Dendritic cell treated with granulocyte-macrophage colony-stimulating factor and Interleukin-4, amounts not matched to agents 40 ng/mL and 50 ng/mL, for 4 days (primary cell): Measurements from ENCODE around the gene JMJD4.
A peak's percentile ranks its signal among the peaks of the same experiment; 100 is the strongest.
"Not testable (repeated sequence)": the region's sequence is repeated elsewhere in the genome, so short reads cannot be mapped to it uniquely, and the experiment has no call there.

Experiments
- H3K27ac Mint-ChIP-seq: one replicate; pipeline ENCODE4 v1.8.0; 2022; ENCODE audit warnings: mild to moderate bottlenecking, mixed read lengths
- H3K27me3 Mint-ChIP-seq: one replicate; pipeline ENCODE4 v1.8.0; 2022; ENCODE audit warnings: mild to moderate bottlenecking, mixed read lengths
- H3K36me3 Mint-ChIP-seq: one replicate; pipeline ENCODE4 v1.8.0; 2022; ENCODE audit warnings: low read depth, mixed read lengths
- H3K4me1 Mint-ChIP-seq: one replicate; pipeline ENCODE4 v1.8.0; 2022; ENCODE audit warnings: low read depth, mixed read lengths
- H3K4me3 Mint-ChIP-seq: one replicate; pipeline ENCODE4 v1.8.0; 2022; ENCODE audit warnings: mild to moderate bottlenecking, moderate library complexity, mixed read lengths
- H3K9me3 Mint-ChIP-seq: one replicate; pipeline ENCODE4 v1.8.0; 2022; ENCODE audit warnings: mixed read lengths
- intact Hi-C: fragments of 100-400 bp; cut with micrococcal nuclease; formaldehyde crosslinking; loops from one replicate; pipeline ENCODE4 v1.15.0; 2022

The JMJD4 gene

DNA sequence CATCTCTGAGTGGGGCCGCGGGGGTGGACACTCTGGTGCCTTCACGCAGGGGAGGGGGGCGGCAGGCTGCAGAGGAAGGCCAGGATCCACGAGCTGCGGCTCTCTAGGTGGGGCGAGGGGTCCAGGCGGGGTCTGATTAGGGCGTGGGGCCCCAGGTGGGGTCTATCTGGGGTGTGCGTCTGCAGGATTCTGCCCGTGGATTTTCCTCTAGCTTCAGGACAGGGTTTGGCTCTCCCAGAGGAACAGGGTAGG is 6.3 kb downstream of the JMJD4 start:
- intact Hi-C loops: no loop called here
- peak overlapping the region; percentile 76 for H3K4me3 Mint-ChIP-seq

DNA sequence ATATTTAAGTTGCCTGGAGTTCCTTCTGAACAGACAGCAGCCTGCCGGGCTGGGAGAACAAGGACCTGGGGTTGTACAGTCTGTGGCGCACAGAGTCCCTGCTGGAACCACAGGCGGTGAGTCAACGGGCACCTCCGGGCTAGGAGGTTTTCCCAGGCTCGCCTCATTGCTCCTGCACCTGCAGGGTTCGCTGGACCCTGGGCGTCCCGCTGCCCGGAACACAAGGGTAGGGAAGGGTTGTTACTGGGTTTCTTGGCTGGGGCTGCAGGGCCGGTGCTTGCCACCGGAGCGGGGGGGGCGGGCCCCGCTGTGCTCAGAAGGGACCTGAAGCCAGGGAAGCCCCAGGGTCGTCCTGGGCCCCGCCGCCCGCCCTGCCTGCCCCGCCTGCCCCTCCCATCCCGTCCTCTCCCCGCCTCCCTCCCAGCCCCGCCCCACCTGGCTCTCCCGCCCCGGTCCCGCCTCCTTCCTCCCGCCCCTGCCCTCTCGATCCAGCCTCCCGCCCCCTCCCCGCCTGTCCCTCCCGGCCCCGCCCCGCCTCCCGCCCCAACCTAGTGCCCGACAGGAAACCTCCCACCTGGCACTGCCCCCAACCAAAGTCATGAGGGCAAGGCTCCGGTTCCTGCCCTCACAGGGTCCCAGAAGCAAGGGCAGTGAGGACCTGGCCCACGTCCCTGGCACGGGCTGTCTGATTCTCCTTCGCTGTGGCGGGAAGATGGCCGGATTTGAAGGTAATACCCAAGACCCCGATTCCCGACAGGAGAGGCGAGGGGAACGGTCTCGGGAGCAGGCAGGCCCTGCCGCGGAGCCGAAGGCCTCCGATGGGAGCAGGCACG is 6.8 kb downstream of the JMJD4 start:
- Mint-ChIP-seq H3K27me3 (peaks cover 38% of the 10 kb centered on the region), H3K27ac (peak overlapping the region; percentile 10), H3K4me1 (peaks cover 32% of the 10 kb centered on the region), H3K9me3 (peaks cover 13% of the 10 kb centered on the region), H3K4me3 (peak overlapping the region; percentile 76), H3K36me3 (peaks cover 24% of the 10 kb centered on the region)
- intact Hi-C loops: no loop called here

More for the DNA sequence above, 6.3 kb downstream of the JMJD4 start:
- Mint-ChIP-seq H3K27ac (peak overlapping the region; percentile 10), H3K36me3 (peaks cover 30% of the 10 kb centered on the region), H3K27me3 (peaks cover 38% of the 10 kb centered on the region), H3K9me3 (peaks cover 8% of the 10 kb centered on the region), H3K4me1 (peaks cover 35% of the 10 kb centered on the region)

DNA sequence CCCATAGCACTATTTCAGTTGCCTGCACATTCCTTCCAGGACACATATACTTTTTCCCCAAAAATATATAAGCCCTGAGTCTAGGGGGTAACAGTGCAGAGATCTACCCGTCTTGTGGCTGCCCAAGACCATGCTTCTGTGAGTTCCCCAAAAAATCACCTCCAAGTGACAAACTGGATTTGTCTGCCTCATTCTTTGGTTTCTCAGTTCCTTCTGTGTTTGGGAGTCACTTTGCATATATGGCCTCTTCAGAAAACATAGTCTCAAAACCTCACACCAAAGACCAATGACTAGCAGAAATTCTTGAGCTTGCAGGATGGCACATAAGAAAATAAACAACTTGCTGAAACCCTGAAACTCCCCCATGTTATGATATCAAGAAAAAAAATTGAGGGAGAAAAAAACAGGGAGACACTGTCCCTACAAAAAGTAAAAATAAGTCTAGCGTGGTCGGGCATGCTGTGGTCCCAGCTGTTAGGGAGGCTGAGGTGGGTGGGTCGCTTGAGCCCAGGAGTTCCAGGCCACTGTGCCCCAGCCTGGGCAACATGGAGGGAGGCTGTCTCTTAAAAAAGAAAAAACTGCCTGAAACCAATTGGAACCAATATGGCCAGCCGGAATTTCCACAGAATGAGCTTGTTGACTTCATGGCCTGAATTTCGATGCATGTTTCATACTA is 8.0 kb downstream of the JMJD4 start:
- peaks cover 38% of the 10 kb centered on the region for H3K27me3 Mint-ChIP-seq
- H3K9me3 Mint-ChIP-seq: peaks cover 25% of the 10 kb centered on the region
- peaks cover 32% of the 10 kb centered on the region for H3K4me1 Mint-ChIP-seq
- H3K4me3 Mint-ChIP-seq: no peak overlapping the region
- H3K27ac Mint-ChIP-seq: no peak overlapping the region
- peaks cover 12% of the 10 kb centered on the region for H3K36me3 Mint-ChIP-seq
- intact Hi-C loops: no loop called here

DNA sequence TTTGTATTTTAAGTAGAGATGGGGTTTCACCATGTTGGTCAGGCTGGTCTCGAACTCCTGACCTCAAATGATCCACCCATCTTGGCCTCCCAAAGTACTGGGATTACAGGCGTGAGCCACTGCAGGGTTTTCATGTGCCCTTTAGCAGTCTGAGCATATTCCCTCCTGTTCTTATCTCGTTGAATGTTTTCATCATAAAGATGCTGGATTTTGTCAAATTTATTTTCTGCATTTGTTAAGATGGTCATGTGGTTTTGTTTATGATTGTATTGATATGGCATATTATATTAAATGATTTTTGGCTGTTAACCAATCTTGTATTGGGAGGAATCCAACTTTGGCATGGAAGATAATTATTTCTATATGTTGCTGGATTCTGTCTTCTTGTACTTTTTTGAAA is 8.8 kb downstream of the JMJD4 start:
- Mint-ChIP-seq H3K27me3 (peaks cover 38% of the 10 kb centered on the region), H3K4me1 (peaks cover 32% of the 10 kb centered on the region), H3K36me3 (peaks cover 5% of the 10 kb centered on the region), H3K9me3 (peaks cover 32% of the 10 kb centered on the region), H3K4me3 (no peak overlapping the region), H3K27ac (no peak overlapping the region)
- intact Hi-C loops: no loop called here

DNA sequence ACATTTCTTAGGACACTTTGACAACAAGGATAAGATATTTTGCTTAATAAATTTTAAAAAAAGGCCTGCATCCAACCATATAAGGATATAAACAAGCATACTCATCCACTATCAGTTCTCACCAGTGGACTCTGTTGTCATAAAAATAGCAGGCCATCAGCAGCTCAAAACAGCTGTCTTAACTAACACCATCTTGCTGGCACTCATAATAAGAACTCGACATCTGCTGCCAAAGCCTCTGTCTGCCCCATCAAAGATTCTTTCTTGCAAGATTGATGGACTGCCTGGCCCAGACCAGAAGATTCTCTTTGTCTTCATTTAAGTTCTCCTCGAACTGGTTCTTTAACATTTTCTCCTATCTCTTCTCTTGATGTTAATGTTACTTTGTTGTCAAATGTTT is 10.1 kb downstream of the JMJD4 start:
- Mint-ChIP-seq H3K4me1 (peaks cover 28% of the 10 kb centered on the region), H3K36me3 (no peaks in the 10 kb centered on the region), H3K27ac (no peak overlapping the region), H3K4me3 (no peak overlapping the region), H3K27me3 (peaks cover 38% of the 10 kb centered on the region), H3K9me3 (peaks cover 45% of the 10 kb centered on the region)
- intact Hi-C loops: no loop called here

DNA sequence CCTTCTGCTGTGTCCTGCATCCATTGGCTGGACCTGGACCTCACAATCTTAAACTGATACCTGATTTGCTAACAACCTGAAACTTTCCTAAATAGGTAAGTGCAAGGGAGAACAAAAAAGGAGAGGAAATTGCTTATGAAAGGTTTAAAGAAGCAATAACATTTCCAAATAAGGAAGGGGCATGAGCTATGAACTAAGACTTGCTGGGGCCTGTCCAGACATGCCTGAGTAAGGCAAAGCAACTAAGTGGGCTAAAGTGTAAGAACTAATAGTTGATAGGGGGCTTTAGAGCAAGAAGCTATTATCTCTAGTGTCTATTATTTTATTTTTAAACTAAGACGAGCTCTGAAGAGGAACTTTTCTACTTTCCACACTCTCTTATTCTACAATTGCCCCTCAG is 11.6 kb downstream of the JMJD4 start:
- H3K4me3 Mint-ChIP-seq: no peak overlapping the region
- peaks cover 59% of the 10 kb centered on the region for H3K9me3 Mint-ChIP-seq
- intact Hi-C loops: no loop called here
- peaks cover 18% of the 10 kb centered on the region for H3K4me1 Mint-ChIP-seq
- H3K36me3 Mint-ChIP-seq: no peaks in the 10 kb centered on the region
- H3K27me3 Mint-ChIP-seq: peaks cover 25% of the 10 kb centered on the region
- no peak overlapping the region for H3K27ac Mint-ChIP-seq

DNA sequence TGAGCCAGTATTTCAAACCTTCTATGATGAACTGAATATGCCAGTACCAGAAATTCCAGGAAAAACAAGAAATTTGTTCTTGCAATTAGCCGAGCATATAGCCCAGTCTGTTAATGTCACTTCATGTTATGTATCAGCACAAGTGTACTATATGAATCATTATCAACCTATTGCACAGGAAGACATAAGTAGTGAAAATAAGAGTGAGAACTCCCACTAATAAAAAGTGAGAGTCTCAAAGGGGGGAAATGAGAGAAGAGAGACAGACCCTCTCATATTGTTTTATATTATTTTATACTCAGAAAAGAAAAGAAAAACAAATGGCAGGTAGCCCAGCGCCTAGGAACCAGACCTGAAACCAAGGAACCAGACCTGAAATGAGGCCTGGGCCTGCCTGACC is 16.2 kb downstream of the JMJD4 start:
- Mint-ChIP-seq H3K4me1 (no peaks in the 10 kb centered on the region), H3K36me3 (no peaks in the 10 kb centered on the region), H3K4me3 (no peak overlapping the region), H3K27me3 (no peaks in the 10 kb centered on the region), H3K27ac (no peak overlapping the region), H3K9me3 (peaks cover 84% of the 10 kb centered on the region)
- intact Hi-C loops: no loop called here

DNA sequence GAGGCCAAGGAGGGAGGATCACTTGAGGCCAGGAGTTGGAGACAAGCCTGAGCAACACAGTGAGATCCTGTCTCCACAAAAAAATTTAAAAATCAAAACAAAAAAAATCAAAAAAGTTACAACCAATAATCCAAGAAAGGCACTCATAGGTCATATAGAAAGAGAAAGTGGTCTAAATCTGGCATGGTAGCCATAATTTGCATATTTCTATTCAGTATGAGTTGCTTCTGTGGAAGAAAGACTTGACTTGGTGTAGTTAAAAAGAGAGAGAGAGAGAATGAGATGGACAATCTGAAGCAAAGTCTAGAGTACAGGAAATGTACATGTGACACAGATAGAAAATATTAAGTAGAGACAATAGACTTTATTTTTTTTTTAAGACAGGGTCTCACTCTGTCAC is 22.5 kb downstream of the JMJD4 start:
- peaks cover 81% of the 10 kb centered on the region for H3K9me3 Mint-ChIP-seq
- H3K4me3 Mint-ChIP-seq: no peak overlapping the region
- H3K27ac Mint-ChIP-seq: no peak overlapping the region
- H3K27me3 Mint-ChIP-seq: no peaks in the 10 kb centered on the region
- H3K36me3 Mint-ChIP-seq: no peaks in the 10 kb centered on the region
- intact Hi-C loops: no loop called here
- no peaks in the 10 kb centered on the region for H3K4me1 Mint-ChIP-seq

DNA sequence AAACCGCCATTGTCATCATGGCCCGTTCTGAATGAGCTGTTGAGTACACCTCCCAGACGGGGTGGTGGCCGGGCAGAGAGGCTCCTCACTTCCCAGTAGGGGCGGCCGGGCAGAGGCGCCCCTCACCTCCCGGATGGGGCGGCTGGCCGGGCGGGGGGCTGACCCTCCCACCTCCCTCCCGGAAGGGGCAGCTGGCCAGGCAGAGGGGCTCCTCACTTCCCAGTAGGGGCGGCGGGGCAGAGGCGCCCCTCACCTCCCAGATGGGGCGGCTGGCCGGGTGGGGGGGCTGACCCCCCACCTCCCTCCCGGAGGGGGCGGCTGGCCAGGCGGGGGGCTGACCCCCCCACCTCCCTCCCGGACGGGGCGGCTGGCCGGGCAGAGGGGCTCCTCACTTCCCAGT is 24.6 kb downstream of the JMJD4 start:
- H3K36me3 Mint-ChIP-seq, H3K4me3 Mint-ChIP-seq, intact Hi-C loops, H3K4me1 Mint-ChIP-seq, H3K27me3 Mint-ChIP-seq, H3K27ac Mint-ChIP-seq: not testable (repeated sequence)
- peaks cover 83% of the 10 kb centered on the region for H3K9me3 Mint-ChIP-seq

DNA sequence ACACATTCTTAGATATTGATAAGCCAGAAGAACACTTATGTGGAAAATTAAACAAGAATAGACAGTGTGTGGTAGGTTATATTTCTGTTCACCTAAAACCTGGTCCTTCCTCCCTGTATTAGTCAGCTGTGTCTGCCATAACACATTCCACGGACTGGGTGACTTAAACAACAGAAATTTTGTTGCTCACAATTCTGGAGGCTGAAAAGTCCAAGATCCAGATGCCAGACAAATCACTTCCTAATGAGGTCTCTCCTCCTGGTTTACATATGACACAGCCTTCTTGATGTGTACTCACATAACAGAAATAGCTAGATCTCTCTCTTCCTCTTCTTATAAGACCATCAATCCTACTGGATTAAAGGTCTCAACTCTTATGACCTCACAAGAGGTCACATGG is 25.7 kb downstream of the JMJD4 start:
- no peak overlapping the region for H3K4me3 Mint-ChIP-seq
- no peaks in the 10 kb centered on the region for H3K27me3 Mint-ChIP-seq
- peaks cover 73% of the 10 kb centered on the region for H3K9me3 Mint-ChIP-seq

DNA sequence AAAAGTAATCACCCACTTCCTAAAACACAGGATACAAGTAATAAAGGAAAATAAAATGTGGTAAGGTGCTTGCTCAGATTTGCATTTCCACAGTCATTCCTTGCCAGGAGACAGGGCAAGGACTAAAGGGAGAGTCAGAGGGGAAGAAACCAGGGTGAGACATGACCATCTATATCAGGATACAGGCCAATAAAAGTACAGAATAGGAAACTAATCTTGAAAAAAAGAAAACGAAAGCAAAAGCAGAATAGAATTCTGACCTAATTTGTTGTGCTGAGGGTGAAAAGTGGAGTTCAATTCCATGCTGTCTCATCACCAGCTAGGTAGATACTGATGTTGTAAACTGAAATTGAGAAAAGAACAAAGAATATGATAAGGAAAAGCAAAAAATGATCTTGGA is 27.3 kb downstream of the JMJD4 start:
- Mint-ChIP-seq H3K36me3 (no peaks in the 10 kb centered on the region), H3K27me3 (no peaks in the 10 kb centered on the region), H3K4me3 (no peak overlapping the region), H3K4me1 (no peaks in the 10 kb centered on the region), H3K9me3 (peaks cover 57% of the 10 kb centered on the region), H3K27ac (no peak overlapping the region)
- intact Hi-C loops: no loop called here

More for the DNA sequence above, 25.7 kb downstream of the JMJD4 start:
- no peak overlapping the region for H3K27ac Mint-ChIP-seq
- H3K4me1 Mint-ChIP-seq: no peaks in the 10 kb centered on the region
- H3K36me3 Mint-ChIP-seq: no peaks in the 10 kb centered on the region
- intact Hi-C loops: no loop called here

DNA sequence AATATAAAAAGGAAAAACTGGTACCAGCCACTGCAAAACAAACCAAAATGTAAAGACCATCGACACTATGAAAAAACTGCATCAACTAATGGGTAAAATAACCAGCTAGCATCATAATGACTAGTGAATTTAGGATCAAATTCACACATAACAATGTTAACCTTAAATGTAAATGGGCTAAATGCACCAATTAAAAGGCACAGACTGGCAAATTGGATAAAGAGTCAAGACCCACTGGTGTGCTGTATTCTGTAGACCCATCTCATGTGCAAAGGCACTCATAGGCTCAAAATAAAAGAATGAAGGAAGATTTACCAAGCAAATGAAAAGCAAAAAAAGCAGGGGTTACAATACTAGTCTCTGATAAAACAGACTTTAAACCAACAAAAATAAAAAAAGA is 33.5 kb downstream of the JMJD4 start:
- H3K36me3 Mint-ChIP-seq, H3K4me3 Mint-ChIP-seq, H3K27ac Mint-ChIP-seq, H3K27me3 Mint-ChIP-seq, H3K4me1 Mint-ChIP-seq, intact Hi-C loops: not testable (repeated sequence)
- H3K9me3 Mint-ChIP-seq: peaks cover 26% of the 10 kb centered on the region

DNA sequence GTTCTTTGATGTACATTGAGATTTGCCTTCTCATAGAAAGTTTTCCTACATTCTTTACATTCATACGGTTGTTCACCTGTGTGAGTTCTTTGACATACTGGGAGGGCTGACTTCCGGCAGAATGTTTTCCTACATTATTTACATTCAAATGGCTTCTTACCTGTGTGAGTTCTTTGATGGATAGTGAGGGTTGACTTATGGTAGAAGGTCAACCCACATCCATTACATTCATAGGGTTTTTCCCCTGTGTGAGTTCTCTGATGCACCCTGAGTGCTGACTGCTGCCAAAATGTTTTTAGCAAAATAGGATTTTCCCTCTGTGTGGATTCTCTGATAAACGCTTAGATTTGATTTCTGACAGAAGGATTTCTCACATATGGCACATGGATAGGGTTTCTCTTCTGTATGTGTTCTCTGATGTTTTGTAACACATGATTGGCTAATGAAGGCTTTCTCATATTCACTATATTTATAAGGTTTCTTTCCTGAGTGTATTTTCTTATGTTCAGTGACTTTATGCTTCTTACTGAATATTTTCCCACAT is 37.7 kb downstream of the JMJD4 start:
- Mint-ChIP-seq H3K27ac (no peak overlapping the region), H3K36me3 (no peaks in the 10 kb centered on the region), H3K9me3 (peaks cover 58% of the 10 kb centered on the region), H3K27me3 (no peaks in the 10 kb centered on the region), H3K4me3 (no peak overlapping the region), H3K4me1 (no peaks in the 10 kb centered on the region)
- intact Hi-C loops: no loop called here

DNA sequence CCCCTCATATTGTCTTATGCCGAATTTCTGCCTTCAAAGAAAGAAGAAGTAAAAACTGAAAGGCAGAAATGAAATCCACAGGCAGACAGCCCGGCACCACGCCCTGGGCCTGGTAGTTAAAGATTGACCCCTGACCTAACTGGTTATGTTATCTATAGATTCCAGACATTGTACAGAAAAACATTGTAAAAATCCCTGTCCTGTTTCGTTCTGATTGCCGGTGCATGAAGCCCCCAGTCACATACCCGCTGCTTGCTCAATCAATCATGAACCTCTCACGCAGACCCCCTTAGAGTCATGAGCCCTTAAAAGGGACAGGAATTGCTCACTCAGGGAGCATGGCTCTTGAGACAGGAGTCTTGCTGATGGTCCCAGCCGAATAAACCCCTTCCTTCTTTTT is 49.3 kb downstream of the JMJD4 start:
- Mint-ChIP-seq H3K27me3 (no peaks in the 10 kb centered on the region), H3K36me3 (no peaks in the 10 kb centered on the region), H3K27ac (no peak overlapping the region), H3K4me1 (no peaks in the 10 kb centered on the region), H3K4me3 (no peak overlapping the region), H3K9me3 (peaks cover 85% of the 10 kb centered on the region)
- intact Hi-C loops: no loop called here
